HG03159 (cell line): ENCODE results near the gene GALNT7.
A peak's percentile ranks its signal among the peaks of the same experiment; 100 is the strongest.
"Not testable (repeated sequence)": the region's sequence is repeated elsewhere in the genome, so short reads cannot be mapped to it uniquely, and the experiment has no call there.

Experiments used
- ATAC-seq: cut with Tn5 transposase; IDR thresholded peaks from one replicate; pipeline ENCODE4 v1.9.1; 2021; ENCODE audit warnings: mild to moderate bottlenecking, moderate library complexity; ENCODE audit not compliant: unreplicated experiment

Gene GALNT7

GRCh38 chr4:173194157-173194556 lies 25.5 kb downstream of the GALNT7 start:
- no peak for ATAC-seq

DNA sequence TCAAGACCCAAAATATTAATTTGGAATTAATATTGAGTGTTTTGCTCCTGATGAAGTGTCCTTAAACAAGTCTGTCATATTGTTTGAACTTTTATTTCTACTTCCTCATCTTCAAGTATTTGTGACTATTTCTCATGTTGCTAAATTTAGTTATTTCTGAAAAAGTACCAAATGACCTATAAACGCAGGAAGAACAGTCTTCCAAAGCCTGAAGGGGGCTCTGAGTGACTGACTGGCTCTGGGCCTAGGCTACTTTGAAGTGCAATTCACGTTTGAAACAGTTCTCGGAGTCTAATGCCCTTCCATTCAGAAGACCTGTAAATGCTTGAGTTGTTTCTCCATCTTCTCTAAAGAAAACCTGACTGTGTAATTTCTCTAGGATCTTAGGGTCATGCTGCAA lies 26.5 kb downstream of the GALNT7 start:
- ATAC-seq: no peak

DNA sequence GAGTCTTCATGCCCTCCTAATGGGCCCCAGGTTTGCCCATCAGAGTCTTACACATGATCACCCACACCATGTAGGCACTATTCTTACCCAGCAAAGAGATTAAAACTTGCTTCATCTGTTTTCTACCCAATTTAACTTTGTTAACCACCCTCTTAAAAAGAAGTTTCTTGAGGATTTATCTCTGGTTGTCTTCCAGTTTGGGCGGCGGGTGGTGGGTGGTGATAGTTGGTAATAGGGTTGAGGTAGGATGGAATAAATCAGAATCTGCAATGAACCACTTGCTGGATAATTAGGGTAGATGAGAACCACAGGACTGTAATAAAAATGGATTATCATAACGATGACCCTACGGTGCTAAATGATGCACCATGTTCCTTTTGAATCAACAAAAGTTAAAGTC lies 30.9 kb downstream of the GALNT7 start:
- no peak for ATAC-seq

GRCh38 chr4:173200103-173200884 lies 31.7 kb downstream of the GALNT7 start:
- ATAC-seq: no peak

DNA sequence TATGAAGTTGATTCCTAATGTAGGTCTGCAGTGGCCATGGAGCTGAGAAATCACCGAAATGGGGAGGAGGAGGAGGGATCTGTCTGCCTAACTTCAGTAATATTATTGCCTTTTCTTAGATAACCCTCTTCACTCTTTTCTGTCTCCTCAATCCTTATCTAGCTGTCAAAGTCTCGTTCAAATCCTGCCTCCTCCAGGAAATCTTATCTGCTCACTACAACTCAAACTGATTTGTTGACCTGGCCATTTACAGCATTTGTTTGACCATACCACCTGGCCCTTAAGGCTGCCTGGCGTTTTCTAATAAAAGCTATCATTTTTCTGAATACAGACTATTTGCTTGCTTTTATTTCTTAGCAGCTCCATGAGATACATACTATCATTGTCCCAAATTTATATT lies 33.8 kb downstream of the GALNT7 start:
- no peak for ATAC-seq

DNA sequence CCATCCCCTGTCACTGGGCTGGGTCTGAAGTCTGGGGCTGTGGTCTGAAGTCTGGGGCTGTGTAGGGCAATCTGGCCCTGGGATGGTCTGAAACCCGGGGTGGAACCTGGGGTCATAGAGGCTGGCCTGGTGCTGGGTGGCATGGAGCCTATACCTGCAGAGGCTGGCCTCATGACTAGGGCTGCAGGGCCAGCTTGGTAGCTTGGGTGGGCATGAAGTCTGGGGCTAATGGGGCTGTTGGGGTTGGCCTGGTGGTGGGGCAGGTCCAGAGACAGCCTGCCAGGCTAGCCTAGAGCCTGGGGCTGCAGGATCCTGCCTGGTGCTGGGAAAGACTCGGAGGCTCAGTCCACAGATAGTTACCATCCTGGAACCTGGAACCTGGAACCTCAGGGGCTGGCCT lies 37.0 kb downstream of the GALNT7 start:
- no peak for ATAC-seq

DNA sequence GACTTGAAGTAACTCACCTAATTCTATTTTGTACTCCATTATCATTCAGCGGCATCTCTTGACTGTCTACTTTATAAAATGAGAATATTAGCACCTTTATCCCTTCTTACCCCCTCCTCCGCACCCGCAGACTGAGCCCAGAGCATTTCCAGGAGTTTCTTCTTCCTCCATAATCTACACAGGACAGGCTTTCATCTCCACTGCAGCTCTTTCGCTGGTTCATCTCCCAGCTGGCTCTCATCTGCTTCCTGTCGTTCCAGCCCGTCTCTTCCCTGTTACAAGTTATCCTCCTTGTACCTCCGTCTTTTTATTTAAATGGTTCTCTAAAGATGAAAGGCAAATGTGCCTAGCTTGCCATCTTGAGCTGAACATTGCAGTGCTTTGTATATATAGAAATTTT lies 39.8 kb downstream of the GALNT7 start:
- no peak for ATAC-seq

GRCh38 chr4:173211222-173211621 lies 42.6 kb downstream of the GALNT7 start:
- no peak for ATAC-seq

DNA sequence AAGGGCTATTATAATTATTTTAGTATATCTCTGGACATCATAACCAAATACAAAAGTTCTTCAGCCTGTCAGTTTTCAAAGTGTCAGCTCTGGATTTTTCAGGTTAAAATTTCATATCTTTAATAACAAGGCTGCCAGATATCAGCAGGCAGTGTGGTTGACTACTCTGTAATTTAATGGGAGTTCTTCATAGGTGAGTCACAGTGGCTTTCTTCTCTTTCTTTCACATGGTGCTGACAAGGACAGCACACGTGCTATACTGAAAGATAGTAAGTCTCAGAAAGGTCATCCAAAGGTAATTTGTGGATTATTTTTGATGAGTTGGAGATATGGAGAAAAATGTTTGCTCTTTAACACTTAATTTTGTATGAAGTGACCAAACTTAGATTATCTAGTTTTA lies 43.2 kb downstream of the GALNT7 start:
- ATAC-seq: peak; percentile 48

GRCh38 chr4:173212379-173212778 lies 43.8 kb downstream of the GALNT7 start:
- no peak for ATAC-seq

- ATAC-seq: no peak
Measured at GRCh38 chr4:173213296-173213695, 44.7 kb downstream of the GALNT7 start.

GRCh38 chr4:173214231-173214630 lies 45.6 kb downstream of the GALNT7 start:
- ATAC-seq: no peak

GRCh38 chr4:173214661-173215060 lies 46.0 kb downstream of the GALNT7 start:
- ATAC-seq: no peak

- ATAC-seq: no peak
Measured at GRCh38 chr4:173217075-173217474, 48.5 kb downstream of the GALNT7 start.

DNA sequence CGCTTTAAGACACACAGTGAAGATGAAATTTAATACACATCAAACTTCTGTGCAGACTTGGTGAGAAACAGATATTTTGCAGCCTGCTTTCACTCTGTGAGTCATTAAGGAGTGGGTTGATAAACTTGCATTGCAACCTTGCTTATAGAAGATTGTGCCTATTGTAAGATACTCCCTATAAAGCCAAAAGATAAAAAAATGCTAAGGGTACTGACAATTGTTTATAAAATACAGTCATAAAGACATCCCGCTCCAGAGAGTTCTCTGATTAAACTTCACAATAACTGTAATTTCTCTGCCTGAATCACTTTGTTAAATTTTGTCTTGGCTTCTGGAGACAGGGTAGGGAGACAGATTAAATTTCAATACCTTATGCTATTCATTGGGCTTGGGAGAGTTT lies 49.1 kb downstream of the GALNT7 start:
- ATAC-seq: no peak

- ATAC-seq: no peak
Measured at GRCh38 chr4:173218411-173219125, 50.0 kb downstream of the GALNT7 start.

DNA sequence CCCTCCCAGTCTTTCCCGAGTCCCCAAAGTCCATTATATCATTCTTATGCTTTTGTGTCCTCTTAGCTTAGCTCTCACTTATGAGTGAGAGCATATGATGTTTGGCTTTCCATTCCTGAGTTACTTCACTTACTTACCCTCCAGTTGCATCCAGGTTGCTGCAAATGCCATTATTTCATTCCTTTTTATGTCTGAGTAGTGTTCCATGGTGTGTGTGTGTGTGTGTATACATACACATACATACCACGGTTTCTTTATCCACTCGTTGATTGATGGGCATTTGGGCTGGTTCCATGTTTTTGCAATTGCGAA lies 50.5 kb downstream of the GALNT7 start:
- ATAC-seq: not testable (repeated sequence)

DNA sequence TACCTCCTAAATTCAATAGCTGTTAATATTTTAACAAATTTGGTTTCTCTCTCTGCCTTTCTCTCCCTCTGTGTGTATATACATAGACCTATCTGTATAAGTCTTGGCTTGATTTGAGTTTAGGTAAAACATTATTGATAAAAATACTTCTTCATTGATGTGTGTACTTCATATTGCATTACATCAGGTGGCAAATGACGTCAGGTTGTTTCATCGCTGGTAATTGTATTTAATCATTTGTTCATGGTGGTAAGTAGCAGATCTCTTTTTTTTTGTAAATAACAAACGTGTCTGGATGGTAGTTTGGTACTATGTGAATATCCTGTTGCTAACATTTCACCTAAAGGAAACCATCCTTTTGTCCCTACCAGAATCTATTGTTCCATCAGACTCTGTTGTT lies 55.1 kb downstream of the GALNT7 start:
- ATAC-seq: no peak

DNA sequence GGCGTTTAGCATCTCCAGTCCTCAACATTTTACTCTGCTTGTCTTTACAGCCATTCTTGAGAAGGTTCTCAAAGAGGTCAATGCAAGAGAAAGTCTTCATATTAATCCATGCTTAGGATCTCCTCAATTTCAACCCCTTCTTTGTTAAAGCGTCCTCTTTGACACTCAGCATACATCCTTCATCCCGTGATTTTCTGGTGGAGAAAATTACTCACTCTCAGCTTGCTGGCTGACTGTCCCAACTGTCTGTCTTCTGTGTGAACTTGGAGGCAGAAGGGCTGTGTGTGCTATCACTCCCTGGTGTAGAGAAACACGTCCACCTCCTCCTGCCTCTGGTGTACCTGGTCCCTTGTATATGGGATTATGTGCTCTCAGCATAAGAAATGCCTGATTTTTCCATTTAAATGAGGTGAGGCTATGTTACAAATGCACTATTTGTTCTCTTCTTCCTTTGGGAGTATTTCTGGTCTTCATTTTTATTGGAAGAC lies 57.8 kb downstream of the GALNT7 start:
- no peak for ATAC-seq

- ATAC-seq: no peak
Measured at GRCh38 chr4:173227756-173228155, 59.1 kb downstream of the GALNT7 start.

DNA sequence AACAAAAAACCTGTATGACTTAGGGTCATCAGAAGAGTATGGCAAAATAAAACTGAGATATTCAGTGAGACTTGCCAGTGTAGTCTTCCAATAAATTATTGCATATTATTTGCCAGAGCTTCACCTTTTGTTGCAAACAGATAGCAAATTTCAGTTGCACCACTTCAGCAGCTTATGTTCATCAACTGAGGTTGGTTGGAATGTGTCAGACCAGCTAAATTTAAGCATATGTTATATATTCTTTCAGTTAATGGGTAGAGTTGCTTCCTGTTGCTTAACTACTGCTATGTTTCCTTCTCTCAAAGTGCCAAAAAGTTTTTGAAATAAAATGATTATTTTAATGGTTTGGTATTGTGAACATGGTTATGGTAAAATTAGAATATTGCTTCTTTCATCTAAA lies 61.5 kb downstream of the GALNT7 start:
- no peak for ATAC-seq

DNA sequence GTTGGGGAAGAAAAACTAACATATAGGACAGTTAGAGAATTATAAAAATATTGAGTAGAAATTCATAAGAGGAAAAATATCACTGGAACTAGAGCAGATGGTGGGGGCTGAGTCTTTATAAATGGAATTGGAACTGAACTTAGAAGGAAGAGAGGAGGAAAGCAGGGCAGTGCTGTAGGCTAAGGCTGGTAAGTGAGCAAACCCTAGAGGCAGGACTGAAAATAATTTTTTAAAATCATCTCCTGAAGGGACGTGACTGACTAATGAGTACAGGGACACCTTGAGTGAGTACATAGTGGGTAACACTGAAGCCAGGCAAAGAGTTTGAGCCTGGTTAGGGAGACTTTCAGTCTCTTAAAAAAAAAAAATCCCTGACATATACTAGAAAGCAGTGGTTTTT lies 63.3 kb downstream of the GALNT7 start:
- no peak for ATAC-seq

DNA sequence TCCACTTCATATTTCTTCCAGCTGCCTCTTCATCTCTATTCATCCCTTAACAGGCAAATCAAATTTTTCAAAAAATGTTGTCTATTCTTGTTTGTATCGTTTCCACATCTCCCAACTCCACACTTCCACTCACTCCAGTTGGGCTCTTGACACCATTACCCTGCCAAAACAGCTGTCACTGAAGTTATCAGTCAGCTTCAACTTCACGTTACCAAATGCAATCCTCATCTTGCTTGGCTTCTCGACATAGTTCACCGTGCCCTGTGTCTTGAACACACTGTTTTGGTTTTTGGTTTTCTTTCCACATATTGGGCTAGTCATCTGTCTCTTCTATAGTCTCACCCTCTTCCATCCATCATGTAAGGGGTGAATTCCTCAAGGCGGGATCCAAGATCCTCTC lies 65.2 kb downstream of the GALNT7 start:
- ATAC-seq: no peak
